DMS53 treated with DMSO at 0.1 percent for 48 hours (cell line): ENCODE results near the gene SLC1A2.

ENCODE experiments used
- DNase-seq: peaks from one replicate; lab custom pipeline; 2025; ENCODE audit not compliant: unreplicated experiment; lab: John Stamatoyannopoulos, UW

Gene SLC1A2

DNA sequence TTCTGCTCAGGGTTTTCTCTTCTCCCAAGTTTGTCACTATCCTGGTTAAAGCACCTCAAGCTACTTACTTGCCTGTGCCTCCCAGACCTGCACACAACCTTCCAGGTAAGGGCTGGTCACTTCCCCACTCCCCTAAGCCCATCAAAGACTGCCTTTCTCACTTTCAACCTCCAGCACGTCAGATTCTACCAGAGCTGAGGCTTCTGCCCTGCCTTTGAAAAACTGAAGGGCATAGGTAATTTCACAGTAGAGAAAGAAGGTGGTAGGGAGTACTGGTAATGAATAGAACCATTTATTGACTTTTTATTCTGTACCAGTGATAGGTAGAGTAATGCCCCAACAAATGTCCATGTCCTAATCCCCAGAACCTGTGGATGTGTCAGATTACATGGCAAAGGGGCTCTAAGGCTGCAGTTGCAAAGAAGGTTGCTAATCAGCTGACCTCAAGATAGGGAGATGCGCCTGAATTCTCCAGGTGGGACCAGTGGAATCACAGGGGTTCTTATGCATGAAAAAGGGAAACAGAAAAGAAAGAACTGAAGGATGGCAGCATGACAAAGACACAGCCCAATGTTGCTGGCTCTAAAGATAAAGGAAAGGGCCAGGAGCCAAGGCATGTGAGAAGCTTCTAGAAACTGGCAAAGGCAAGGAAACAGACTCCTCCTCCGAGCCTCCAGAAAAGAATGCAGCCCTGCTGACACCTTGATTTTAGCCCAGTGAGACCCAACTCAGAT, 89.0 kb downstream of the SLC1A2 start:
- no peak for DNase-seq

GRCh38 chr11:35327829-35328228, 91.5 kb downstream of the SLC1A2 start:
- DNase-seq, result no peak

DNA sequence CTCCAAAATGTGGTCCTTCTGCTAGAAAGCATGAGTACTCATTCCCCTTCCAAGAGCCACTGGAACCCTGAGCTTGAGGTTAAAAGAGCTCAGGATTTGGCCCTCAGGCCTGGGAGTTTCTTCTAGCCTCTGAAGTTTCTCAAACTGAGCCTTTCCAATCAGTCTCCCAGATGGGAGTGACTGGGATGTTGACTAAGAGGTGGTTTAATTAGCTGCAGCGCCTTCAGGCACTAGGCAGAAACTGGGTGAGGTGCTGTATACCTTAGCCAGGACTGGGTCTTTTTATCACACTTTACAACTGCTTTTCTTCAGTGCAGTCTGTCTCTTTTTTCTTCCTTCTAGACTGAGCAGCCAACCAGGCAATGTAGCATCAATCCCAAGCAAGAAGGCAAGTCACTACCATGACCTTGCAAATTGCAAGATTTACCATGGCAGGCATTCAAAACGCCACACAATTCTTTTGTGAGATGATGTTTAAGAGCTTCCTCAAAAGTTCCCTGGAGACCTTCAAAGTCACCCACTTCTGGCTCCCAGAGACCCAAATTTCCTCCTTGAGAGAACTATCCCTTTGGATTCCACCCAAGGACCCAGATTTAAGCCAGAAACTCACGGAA, 93.0 kb downstream of the SLC1A2 start:
- no peak for DNase-seq

- no peak for DNase-seq
Measured at GRCh38 chr11:35324981-35325380, 94.4 kb downstream of the SLC1A2 start.

GRCh38 chr11:35324183-35324886, 95.0 kb downstream of the SLC1A2 start:
- no peak for DNase-seq

DNA sequence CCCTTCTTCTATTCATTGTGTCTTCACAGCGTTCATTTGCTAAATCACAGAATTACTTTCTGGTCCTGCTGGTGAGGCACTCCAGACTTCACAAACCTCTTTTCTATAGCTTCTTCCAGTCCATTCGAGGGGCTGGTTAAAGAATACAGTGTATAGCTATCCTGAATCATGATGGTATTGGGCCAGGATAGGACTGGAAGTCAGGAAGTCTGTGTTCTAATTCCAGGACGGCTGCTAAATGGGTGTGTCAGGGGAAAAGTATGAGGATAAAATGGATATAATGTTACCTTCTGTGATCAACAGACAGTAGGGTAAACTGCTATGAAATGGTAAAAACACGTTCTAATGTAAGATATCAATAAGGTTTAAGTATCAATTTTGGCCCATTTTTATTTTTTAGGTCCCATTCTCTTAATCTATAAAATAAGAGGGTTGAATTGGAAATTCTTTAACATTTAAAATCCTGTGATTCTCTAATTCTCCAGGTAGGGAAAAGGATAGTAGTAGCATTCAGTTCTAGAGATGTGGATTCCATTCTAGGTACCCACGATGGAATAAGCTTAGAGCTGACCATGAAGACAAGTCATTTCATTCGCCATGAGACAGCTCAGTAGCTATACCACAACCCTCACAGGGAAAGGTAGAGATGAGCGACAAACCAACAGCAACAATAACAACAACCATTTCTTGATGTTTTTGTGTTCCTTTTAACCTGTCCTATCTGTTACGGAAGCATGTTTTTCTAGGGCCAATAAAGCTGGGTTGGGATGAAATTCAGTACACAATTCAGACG, 96.1 kb downstream of the SLC1A2 start:
- DNase-seq, result no peak

GRCh38 chr11:35322318-35322979, 96.9 kb downstream of the SLC1A2 start:
- no peak for DNase-seq

DNA sequence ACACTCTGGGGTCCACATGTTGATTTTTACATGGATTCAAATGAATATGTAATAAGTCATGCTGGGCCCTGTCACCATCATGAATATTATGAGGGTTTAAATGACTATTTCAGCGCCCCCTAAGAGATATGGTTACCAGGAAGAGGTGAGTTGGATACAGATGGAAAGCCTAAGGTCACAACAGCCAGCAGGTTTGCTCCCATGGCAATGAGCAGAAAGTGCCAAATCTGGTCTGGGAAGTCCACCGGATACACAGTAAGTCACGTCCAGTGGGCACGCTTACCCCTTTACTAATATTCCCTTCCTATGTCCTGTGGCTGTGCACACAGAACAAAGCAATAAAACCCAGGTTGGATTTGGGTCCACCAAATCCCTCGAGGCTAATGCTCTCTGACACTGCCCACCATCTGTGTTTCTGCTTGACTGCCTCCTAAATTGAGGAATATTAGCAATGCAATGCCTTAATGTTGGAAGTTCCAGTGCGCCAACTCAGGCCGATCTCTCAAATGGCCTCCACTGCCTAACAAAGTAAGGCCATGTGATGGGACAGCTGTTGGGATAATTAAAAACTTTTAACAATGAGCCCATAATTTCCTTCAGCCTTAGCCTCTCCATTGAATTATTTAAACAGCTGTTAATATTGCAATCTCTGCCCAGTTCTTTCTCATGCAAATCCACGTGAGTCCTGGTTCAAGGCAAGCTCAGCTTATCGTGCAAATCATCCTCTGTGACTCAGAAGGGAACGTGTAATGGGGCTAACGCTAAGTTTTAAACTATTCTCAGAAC, 97.6 kb downstream of the SLC1A2 start:
- DNase-seq, result no peak

DNA sequence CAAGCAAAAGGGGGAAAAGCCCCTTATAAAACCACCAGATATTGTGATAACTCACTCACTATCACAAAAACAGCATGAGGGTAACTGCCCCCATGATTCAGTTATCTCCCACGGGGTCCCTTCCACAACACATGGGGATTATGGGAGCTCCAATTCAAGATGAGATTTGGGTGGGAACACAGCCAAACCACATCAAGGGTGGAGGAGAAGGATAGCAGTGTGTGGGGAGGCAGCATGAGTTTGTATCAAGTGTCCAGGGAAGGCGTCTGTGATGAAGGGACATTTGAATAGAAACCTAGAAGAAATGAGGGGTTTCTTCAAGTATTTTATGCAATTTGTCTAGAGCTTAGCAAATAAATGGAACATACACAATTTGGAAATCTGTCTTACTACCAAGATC, 98.2 kb downstream of the SLC1A2 start:
- DNase-seq, result no peak

DNA sequence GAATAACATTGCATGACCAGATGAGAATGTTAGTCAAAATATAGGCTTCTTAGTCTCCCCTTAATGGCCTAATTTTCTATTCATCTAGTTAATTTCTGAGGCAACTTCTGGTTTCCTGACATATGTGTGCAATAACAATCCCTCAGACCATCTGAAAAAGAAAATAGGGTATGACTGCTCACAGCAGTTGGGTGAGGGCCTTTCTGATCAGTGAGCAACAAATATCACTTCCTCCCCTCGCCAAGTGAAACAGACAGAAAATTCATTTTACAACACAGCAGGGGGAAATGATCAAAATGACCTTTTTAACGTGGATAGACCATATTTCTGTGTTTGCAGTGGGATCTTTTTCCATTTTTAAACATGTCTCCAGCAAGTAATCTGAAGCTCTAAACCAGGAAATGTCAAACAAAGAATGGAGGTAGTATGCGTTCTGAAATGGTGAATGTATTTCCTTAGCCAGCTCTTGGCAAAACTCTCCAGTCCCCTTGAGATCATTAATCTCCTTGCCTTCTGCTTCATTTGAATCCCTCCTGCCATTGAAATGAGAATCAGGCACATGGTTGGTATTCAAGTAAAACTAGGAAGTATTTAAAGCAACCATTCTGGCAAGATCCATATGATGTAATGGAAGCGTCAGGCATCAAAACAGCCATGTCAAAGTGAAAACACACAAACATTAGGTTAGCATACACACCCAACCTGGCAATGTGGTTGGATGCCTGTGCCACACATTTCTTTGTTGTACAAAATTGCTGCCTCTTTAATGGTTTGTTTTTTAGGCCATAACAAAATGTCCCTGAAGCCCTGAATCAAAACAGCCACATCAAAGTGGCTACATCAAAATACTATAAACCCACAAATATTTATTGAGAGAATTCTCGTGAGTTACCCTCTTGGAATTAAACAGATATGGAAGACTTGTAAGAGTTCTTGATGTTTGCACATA, 100.1 kb downstream of the SLC1A2 start:
- DNase-seq, result no peak

DNA sequence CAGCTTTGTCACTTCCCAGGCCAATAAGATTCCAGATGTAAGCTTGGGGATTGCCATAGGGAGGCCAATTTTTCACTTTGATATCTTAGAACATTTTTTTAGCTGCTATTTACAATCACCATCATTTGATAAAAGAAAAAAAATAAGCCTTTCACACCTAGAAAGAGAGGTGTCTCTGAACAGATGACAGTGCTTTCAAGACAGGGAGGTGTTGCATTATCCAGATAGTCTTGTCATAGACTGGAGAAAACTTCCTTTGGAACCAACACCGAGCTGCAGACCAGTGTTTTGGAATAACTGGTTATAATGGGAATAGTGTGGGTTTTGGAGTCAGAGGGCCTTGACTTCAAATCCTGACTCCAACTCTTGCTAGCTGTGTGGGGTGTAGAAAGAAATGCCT, 101.0 kb downstream of the SLC1A2 start:
- DNase-seq, result no peak

- no peak for DNase-seq
Measured at GRCh38 chr11:35317253-35317652, 102.1 kb downstream of the SLC1A2 start.

DNA sequence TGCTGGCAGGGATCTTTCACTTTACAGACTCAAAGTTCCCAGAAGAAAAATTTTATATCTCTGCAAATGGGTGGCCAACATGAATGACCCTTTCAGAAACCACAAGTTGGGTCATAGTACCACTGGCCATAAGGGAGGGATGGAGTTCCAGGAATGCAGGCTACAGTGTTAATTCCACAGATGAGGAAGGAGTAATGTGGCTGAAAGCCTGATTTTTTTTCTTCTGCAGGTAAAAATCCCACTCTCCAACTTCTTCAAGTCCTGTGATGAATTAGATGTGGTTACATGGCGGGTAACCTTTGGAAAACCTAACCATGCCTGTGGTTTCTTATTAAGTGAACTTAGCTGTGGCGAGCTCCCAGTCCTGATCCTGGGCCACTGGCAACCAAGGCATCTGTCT, 103.2 kb downstream of the SLC1A2 start:
- DNase-seq, result no peak

GRCh38 chr11:35313760-35314153, 105.6 kb downstream of the SLC1A2 start:
- no peak for DNase-seq

GRCh38 chr11:35313066-35313759, 106.1 kb downstream of the SLC1A2 start:
- no peak for DNase-seq

- no peak for DNase-seq
Measured at GRCh38 chr11:35311331-35311730, 108.0 kb downstream of the SLC1A2 start.

DNA sequence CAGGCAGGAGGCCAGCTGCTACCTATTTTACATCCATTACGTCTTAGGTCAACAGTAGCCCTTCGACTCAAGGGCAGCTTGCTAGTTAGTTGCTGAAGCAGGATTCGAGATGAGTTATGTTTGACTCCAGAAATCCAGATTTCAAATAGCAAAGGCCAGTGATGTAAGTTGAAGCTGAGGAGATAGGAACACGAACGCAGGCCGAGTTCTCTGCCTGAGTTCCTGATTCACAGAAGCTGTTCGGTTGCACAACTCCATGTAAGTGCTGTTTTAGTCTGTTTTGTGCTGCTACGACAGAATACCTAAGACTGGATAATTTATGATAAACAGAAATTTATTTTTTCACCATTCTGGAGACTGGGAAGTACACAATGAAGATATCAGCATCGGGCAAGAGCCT, 111.2 kb downstream of the SLC1A2 start:
- DNase-seq, result no peak

GRCh38 chr11:35307221-35307621, 112.1 kb downstream of the SLC1A2 start:
- DNase-seq, result no peak
